Measurements from ENCODE around the gene TEDC2.

DNA sequence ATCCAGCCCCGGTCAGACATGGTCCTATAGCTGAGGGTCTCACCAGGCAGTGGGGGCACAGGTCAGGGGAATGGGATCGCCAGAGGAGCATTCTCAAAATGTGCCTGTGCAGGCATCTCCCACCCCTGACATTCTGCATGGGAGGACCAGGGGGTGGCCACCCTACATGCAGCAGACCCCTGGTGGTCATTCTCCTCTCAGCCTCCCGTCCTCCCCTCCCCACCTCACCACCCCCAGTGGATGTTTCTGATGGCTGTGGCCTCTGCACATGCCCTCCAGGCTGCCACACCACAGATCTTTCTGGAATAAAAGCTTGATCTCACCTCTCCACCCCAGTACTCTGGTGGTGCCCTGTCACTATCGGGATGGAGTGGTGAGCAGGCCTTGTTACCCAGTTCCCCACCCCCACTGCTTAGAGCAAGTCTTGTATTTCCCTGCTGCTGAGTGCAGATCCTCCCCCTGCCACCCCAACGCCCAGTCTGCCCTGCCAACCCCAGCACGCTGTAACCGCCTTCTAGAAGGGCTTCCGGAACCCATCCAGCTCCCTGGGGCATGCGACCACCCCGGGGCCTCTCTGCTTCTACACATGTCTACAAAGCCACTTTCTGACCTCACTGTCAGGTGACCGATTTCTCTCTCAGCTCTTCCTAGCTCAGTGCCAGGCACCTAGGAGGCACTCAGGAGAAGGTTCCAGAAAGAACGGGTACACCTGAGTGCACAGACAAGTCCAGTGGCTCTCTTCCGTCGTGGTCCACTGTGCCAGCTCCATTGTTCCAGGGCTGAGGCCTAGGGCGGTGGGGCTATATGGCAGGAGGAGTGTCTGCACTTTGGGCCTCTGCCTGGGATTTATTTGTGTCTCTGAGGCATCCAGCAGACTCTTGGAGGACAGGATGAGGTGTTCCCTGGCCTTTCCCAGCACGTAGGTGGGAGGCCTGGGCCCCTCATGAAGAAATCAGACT lies 24.3 kb downstream of the TEDC2 start:
- TF ChIP-seq CTCF (IDR thresholded peaks at IDR 0.05) (no peak), POLR2A (IDR thresholded peaks at IDR 0.05) (no peak)
